ENCODE results near the gene KIF18B. TPM values are rescaled to one million over a fixed set of nuclear protein-coding genes. Genes with fewer than 3 reads are reported as not detected.
A peak's percentile ranks its signal among the peaks of the same experiment; 100 is the strongest.

The KIF18B gene
- total RNA-seq, 1 donor from 2014 or later = 0.74 TPM

DNA sequence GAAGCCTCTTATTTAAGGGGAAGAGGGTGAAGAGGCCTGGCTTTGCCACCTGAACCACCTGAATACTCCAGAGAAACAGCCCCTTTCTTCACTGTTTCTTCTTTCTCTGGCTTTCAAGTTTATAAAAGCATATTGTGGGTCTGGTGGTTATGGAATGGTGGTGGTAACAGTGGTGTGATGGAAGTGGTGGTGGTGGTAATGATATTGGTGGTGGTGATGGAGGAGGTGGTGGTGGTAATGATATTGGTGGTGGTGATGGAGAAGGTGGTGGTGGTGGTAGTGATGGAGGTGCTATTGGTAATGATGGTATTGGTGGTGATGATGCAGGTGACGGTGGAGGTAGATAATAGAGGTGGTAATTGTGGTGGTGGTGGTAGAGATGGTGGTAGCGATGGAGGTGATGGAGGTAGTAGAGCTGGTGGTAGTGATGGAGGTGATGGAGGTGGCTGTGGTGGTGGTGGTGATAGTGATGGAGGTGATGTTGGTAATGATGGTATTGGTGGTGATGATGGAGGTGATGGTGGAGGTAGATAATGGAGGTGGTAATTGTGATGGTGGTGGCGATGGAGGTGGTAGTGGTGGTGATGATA is 34.6 kb upstream of the KIF18B start:
- Histone ChIP-seq H3K36me3 (no peaks in the 10 kb centered on the region), H3K27ac (peak overlapping the region; percentile 78), H3K9me3 (no peaks in the 10 kb centered on the region), H3K27me3 (no peaks in the 10 kb centered on the region), H3K4me3 (no peak overlapping the region), H3K4me1 (peaks cover 46% of the 10 kb centered on the region)
- DNase-seq (ENCODE audit: extremely low spot score in 2 of 2) = no peak
- no peak for TF ChIP-seq POLR2AphosphoS5 (IDR thresholded peaks at IDR 0.05; ENCODE audit: insufficient read depth in 1 of 2, low read depth in 1 of 2)
- TF ChIP-seq, protein P1, sequence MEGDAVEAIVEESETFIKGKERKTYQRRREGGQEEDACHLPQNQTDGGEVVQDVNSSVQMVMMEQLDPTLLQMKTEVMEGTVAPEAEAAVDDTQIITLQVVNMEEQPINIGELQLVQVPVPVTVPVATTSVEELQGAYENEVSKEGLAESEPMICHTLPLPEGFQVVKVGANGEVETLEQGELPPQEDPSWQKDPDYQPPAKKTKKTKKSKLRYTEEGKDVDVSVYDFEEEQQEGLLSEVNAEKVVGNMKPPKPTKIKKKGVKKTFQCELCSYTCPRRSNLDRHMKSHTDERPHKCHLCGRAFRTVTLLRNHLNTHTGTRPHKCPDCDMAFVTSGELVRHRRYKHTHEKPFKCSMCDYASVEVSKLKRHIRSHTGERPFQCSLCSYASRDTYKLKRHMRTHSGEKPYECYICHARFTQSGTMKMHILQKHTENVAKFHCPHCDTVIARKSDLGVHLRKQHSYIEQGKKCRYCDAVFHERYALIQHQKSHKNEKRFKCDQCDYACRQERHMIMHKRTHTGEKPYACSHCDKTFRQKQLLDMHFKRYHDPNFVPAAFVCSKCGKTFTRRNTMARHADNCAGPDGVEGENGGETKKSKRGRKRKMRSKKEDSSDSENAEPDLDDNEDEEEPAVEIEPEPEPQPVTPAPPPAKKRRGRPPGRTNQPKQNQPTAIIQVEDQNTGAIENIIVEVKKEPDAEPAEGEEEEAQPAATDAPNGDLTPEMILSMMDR (IDR thresholded peaks at IDR 0.05) = no peak
- intact Hi-C loops (cut with DNase I) = no loop called here

GRCh38 chr17:44981221-44981968 is 33.8 kb upstream of the KIF18B start:
- no peak for DNase-seq (ENCODE audit: extremely low spot score in 2 of 2)
- H3K4me3 ChIP-seq = peak overlapping the region; percentile 18 to 19
- H3K27me3 ChIP-seq = no peaks in the 10 kb centered on the region
- no peaks in the 10 kb centered on the region for H3K9me3 ChIP-seq
- H3K4me1 ChIP-seq = peaks cover 46% of the 10 kb centered on the region
- TF ChIP-seq POLR2A (IDR thresholded peaks at IDR 0.05) (no peak), POLR2AphosphoS5 (IDR thresholded peaks at IDR 0.05; ENCODE audit: insufficient read depth in 1 of 2, low read depth in 1 of 2) (no peak)
- TF ChIP-seq, protein P1 (IDR thresholded peaks at IDR 0.05) = no peak
- H3K36me3 ChIP-seq = no peaks in the 10 kb centered on the region
- intact Hi-C loops (cut with DNase I) = no loop called here
- peak overlapping the region; percentile 78 for H3K27ac ChIP-seq

DNA sequence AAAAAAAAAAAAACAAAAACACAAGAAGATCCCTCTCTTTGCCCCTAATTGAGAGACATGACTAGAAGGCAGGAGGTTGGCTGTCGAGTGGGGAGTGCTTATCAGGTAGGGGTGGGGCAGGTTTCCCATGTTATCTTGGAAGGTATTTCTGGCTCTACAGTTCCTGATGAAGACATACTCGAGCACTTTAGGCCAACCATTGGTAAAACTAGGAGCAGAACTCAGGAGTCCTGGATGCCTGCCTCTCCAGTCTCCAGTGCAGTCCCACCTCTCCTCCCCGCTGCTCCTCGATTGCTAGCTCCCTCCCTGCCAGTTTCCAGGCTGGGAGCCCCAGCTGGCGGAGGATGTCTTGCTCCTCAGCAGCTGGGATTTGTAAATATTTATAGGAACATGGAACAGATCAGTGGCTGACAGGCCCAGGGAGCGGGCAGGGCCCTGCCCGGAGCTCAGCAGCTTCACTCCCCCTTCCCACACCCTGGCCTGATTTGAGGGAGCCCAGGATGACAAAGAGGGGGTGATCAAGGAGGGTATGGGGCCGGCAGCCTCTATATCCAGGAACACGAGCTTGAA is 31.9 kb upstream of the KIF18B start:
- no peaks in the 10 kb centered on the region for H3K27me3 ChIP-seq
- no peak for DNase-seq (ENCODE audit: extremely low spot score in 2 of 2)
- H3K4me1 ChIP-seq = peaks cover 46% of the 10 kb centered on the region

DNA sequence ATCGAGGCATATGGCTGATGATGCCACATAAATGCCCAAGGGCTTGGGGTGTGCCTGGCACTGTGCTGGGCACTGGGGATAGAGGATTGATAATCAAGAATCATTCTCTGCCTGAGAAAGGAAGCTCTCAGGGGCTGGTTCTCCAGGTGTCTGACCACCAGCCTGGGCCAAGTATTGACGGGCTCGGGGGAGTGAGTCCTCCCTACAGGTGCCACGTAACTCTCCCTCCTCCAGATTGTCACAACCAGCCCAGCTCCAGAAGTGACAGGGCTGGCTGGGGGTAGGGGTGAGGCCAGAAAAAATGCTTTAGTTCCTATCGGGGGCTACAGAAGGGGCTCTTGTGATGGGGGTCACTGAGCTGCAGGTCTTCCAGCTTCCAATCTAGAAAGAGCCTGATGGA is 31.2 kb upstream of the KIF18B start:
- no peaks in the 10 kb centered on the region for H3K9me3 ChIP-seq
- H3K27ac ChIP-seq = peak overlapping the region; percentile 78
- TF ChIP-seq, protein P1 (IDR thresholded peaks at IDR 0.05) = no peak
- TF ChIP-seq POLR2AphosphoS5 (IDR thresholded peaks at IDR 0.05; ENCODE audit: insufficient read depth in 1 of 2, low read depth in 1 of 2) (no peak), POLR2A (IDR thresholded peaks at IDR 0.05) (no peak)
- no peak for DNase-seq (ENCODE audit: extremely low spot score in 2 of 2)
- intact Hi-C loops (cut with DNase I) = no loop called here
- no peaks in the 10 kb centered on the region for H3K36me3 ChIP-seq
- no peak overlapping the region for H3K4me3 ChIP-seq
- H3K4me1 ChIP-seq = peaks cover 46% of the 10 kb centered on the region
- no peaks in the 10 kb centered on the region for H3K27me3 ChIP-seq

More for the DNA sequence above, 31.9 kb upstream of the KIF18B start:
- TF ChIP-seq POLR2A (IDR thresholded peaks at IDR 0.05) = no peak
- TF ChIP-seq POLR2AphosphoS5 (IDR thresholded peaks at IDR 0.05; ENCODE audit: insufficient read depth in 1 of 2, low read depth in 1 of 2) = peak in 1 of 2 donors; percentile 71
- H3K4me3 ChIP-seq = no peak overlapping the region
- intact Hi-C loops (cut with DNase I) = no loop called here
- no peaks in the 10 kb centered on the region for H3K36me3 ChIP-seq
- H3K27ac ChIP-seq = peak overlapping the region; percentile 78
- H3K9me3 ChIP-seq = no peaks in the 10 kb centered on the region

- no peaks in the 10 kb centered on the region for H3K36me3 ChIP-seq
- peaks cover 46% of the 10 kb centered on the region for H3K4me1 ChIP-seq
- intact Hi-C loops (cut with DNase I) = no loop called here
- no peak overlapping the region for H3K4me3 ChIP-seq
- H3K27me3 ChIP-seq = no peaks in the 10 kb centered on the region
- no peak for DNase-seq (ENCODE audit: extremely low spot score in 2 of 2)
- peak overlapping the region; percentile 78 for H3K27ac ChIP-seq
- no peaks in the 10 kb centered on the region for H3K9me3 ChIP-seq
- no peak for TF ChIP-seq POLR2AphosphoS5 (IDR thresholded peaks at IDR 0.05; ENCODE audit: insufficient read depth in 1 of 2, low read depth in 1 of 2)
- TF ChIP-seq POLR2A (IDR thresholded peaks at IDR 0.05) = no peak
- TF ChIP-seq, protein P1 (IDR thresholded peaks at IDR 0.05) = no peak
Measured at GRCh38 chr17:44977814-44978550, 30.4 kb upstream of the KIF18B start.
